Kidney (tissue), 14 donors: ENCODE results near the gene C1orf232. TPM values are rescaled to one million over a fixed set of nuclear protein-coding genes. Genes with fewer than 3 reads are reported as not detected.

Experiments used
- DNase-seq, 5 donors: peaks; one replicate each; pipeline ENCODE4 v3.0.0-alpha.2; 2013 to 2020
- FAIRE-seq: peaks from 2 replicates; lab custom pipeline; 2012; peaks lifted over from hg19 to GRCh38; lab: Jason Lieb, UNC
- H3K27ac ChIP-seq, 2 donors: one replicate each; pipeline ENCODE4 v1.7.0; 2013; ENCODE audit warnings: low read depth in 2 of 2, low read length in 2 of 2, inconsistent platforms in 1 of 2
- H3K27me3 ChIP-seq: one replicate; pipeline ENCODE4 v1.7.1; 2013; ENCODE audit warnings: low read length, inconsistent platforms; ENCODE audit not compliant: control insufficient read depth, insufficient read depth
- H3K36me3 ChIP-seq, 3 donors: one replicate each; pipeline versions ENCODE4 v1.7.0 to v1.7.1; 2013; ENCODE audit warnings: low read length in 3 of 3, control low read depth in 1 of 3, inconsistent platforms in 1 of 3; ENCODE audit not compliant: insufficient read depth in 3 of 3, control insufficient read depth in 2 of 3
- H3K4me1 ChIP-seq, 3 donors: one replicate each; pipeline versions ENCODE4 v1.7.0 to v1.7.1; 2013; ENCODE audit warnings: low read length in 3 of 3, inconsistent platforms in 1 of 3, low read depth in 1 of 3; ENCODE audit not compliant: control insufficient read depth in 2 of 3, insufficient read depth in 2 of 3
- H3K4me3 ChIP-seq, 3 donors: one replicate each; pipeline versions ENCODE4 v1.7.0 to v1.8.1; 2013; ENCODE audit warnings: low read length in 3 of 3, control low read depth in 1 of 3, inconsistent platforms in 1 of 3
- H3K9ac ChIP-seq, 3 donors: one replicate each; pipeline versions ENCODE4 v1.7.0 to v1.7.1; 2013; ENCODE audit warnings: low read length in 3 of 3, control low read depth in 1 of 3, inconsistent platforms in 1 of 3
- H3K9me3 ChIP-seq, 3 donors: one replicate each; pipeline versions ENCODE4 v1.7.0 to v1.7.1; 2013; ENCODE audit warnings: low read length in 3 of 3, control low read depth in 1 of 3, inconsistent platforms in 1 of 3; ENCODE audit not compliant: control insufficient read depth in 2 of 3, insufficient read depth in 1 of 3
- intact Hi-C: fragments of 100-400 bp; cut with DNase I; formaldehyde crosslinking; loops from one replicate; pipeline ENCODE4 v1.11.1; 2022
- polyA plus RNA-seq: library from polyadenylated mRNA; stranded (reverse); fragments of 350-450 nt; fragmentation: Illumina TruSeq; extraction: RNeasy Lipid Tissue Mini Kit (QIAGEN cat#74804); gene quantifications from one replicate; pipeline ENCODE4 v1.2.3, GENCODE V29; 2014; ENCODE audit warnings: low read depth, low replicate concordance; ENCODE audit not compliant: insufficient read depth
- total RNA-seq: library from RNA; stranded (reverse); fragmentation: NEBNext Ultra II Directional; extraction: Animal tissue kit (Norgen Biotek cat#: 25700); gene quantifications from one replicate; pipeline ENCODE4 v1.2.1, GENCODE V29; 2021
- TF ChIP-seq, protein P1 (sequence below): IDR thresholded peaks from 3 replicates; pipeline ENCODE4 v1.5.1; 2012; ENCODE audit warnings: mild to moderate bottlenecking, moderate library complexity, borderline replicate concordance; ENCODE audit not compliant: insufficient read depth; ENCODE audit errors: extremely low read depth
- donor health status: control.
- donor health status: control.
- donor health status: control.
- donor health status: control.
- donor health status: control.
- donor health status: DM: yes; HTN: yes; CAD: no.
- donor health status: Normal renal cell carcinoma (clear cell type).

The C1orf232 gene
- total and polyA plus RNA-seq, 2 donors from 2014 or later: not detected

DNA sequence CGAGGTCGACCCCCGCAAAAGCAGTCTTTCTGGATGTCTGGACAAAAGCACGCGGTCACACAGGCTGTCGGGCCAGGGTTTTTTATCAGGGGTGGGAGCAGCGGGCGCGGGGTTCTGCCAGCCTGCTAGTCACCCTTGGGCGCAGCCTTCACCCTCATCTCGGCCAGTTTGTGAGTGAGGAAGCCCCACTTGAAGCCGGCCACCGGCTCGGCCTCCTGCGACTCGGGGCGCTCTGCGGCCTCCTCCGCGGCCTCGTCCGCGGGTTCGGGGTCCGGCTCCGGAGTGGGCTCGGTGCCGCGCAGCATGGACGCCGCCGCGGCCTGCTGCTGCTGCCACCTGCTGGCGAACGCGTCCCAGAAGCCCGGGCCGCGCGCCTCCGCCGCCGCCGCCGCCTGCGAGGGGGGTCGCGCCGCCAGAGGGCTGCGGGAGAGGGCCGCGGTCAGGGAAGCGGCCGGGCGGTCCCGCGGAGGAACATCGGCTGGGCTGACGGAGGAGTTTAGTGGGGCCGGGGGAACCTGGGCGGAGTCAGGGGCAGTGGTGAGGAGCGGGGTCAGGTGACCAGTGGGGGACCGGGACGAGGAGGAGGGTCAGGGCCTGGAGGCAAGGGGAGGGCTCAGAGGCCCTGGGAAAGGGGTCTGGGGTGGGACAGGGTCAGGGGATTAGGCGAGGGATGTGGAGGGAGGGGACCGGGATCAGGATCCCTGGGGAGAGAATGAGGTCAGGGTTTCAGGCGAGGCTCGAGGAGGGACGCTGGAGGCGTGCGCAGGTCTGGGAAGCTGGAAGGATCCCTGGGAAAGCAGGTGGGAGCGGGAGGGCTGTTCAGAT lies 4.5 kb downstream of the C1orf232 start:
- intact Hi-C loops: no loop called here
- peak overlapping the region in 1 of 3 donors; percentile 56 for H3K9ac ChIP-seq
- no peaks in the 10 kb centered on the region for H3K36me3 ChIP-seq
- peak overlapping the region in 2 of 3 donors; percentile 16 to 37 for H3K4me3 ChIP-seq
- TF ChIP-seq, protein P1, sequence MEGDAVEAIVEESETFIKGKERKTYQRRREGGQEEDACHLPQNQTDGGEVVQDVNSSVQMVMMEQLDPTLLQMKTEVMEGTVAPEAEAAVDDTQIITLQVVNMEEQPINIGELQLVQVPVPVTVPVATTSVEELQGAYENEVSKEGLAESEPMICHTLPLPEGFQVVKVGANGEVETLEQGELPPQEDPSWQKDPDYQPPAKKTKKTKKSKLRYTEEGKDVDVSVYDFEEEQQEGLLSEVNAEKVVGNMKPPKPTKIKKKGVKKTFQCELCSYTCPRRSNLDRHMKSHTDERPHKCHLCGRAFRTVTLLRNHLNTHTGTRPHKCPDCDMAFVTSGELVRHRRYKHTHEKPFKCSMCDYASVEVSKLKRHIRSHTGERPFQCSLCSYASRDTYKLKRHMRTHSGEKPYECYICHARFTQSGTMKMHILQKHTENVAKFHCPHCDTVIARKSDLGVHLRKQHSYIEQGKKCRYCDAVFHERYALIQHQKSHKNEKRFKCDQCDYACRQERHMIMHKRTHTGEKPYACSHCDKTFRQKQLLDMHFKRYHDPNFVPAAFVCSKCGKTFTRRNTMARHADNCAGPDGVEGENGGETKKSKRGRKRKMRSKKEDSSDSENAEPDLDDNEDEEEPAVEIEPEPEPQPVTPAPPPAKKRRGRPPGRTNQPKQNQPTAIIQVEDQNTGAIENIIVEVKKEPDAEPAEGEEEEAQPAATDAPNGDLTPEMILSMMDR: peak; percentile 61
- H3K9me3 ChIP-seq: no peaks in the 10 kb centered on the region
- H3K27me3 ChIP-seq: no peaks in the 10 kb centered on the region
- no peak overlapping the region for H3K27ac ChIP-seq
- peaks cover 0 to 13% (median 0%) of the 10 kb centered on the region in 3 donors for H3K4me1 ChIP-seq
- FAIRE-seq (no peak), DNase-seq (peak in 4 of 5 donors; percentile 70 to 86 (median 78))

DNA sequence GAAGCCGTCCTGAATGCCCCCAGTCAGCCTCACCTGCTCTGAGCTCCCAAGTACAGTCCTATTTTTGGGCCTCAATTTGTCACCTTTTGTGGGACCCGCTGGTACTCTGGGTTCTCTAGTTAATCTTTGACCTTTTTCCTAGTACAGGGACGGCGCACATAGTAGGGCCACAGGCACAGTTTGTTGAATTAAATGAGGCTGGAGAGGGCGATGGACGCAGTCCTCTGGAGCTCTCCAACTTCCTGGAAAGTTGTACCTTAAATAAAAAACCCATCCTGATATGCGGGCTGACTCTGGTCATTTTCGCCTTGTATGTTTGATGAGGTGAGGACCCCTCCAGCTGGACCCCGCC lies 5.1 kb downstream of the C1orf232 start:
- Histone ChIP-seq H3K9ac (peak overlapping the region in 1 of 3 donors; percentile 56), H3K4me1 (peaks cover 0 to 13% (median 0%) of the 10 kb centered on the region in 3 donors), H3K27me3 (no peaks in the 10 kb centered on the region), H3K27ac (no peak overlapping the region), H3K36me3 (no peaks in the 10 kb centered on the region), H3K4me3 (peak overlapping the region in 1 of 3 donors; percentile 37), H3K9me3 (no peaks in the 10 kb centered on the region)
- intact Hi-C loops: no loop called here
- FAIRE-seq (no peak), DNase-seq (peak in 1 of 5 donors; percentile 62)
- TF ChIP-seq, protein P1: no peak

DNA sequence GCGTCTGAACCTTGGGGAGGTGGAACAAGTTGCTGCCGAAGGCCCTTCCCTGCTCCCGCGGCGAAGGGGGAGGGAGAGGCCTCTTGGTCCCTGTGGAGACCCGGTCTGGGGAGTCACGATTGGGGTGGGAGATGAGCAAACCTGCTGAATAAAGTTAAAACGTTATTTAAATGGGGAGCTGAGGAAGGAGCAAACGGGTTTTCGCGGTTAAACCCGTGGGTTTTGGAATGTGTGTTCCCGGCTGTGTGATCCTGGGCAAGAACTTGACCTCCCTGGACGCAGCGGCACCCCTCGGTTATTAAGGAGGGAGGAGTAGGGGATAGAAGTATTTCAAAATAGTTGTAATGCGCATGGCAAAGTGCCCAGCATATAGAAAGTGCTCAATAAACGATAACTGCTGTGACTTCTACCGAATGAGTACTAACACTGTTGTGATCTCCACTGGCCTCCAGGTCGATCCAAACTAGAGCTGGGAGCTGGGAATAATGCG lies 6.5 kb downstream of the C1orf232 start:
- Histone ChIP-seq H3K27me3 (no peaks in the 10 kb centered on the region), H3K36me3 (no peaks in the 10 kb centered on the region), H3K4me3 (peak overlapping the region in 2 of 3 donors; percentile 44 to 45), H3K9me3 (no peaks in the 10 kb centered on the region), H3K27ac (no peak overlapping the region), H3K4me1 (peaks cover 0 to 13% (median 0%) of the 10 kb centered on the region in 3 donors), H3K9ac (no peak overlapping the region)
- DNase-seq (no peak), FAIRE-seq (no peak)
- TF ChIP-seq, protein P1: no peak
- intact Hi-C loops: no loop called here
